CD4-positive, alpha-beta memory T cell (primary cell): ENCODE measurements around the gene SMYD2. TPM values are rescaled to one million over a fixed set of nuclear protein-coding genes. Genes with fewer than 3 reads are reported as not detected.
A peak's percentile ranks its signal among the peaks of the same experiment; 100 is the strongest.

Experiments
- CTCF ChIA-PET: fragments of 350-600 bp; sonication (Branson Sonifier 250); formaldehyde crosslinking; loops from one replicate; lab custom pipeline; 2021; ENCODE audit warnings: inconsistent platforms; ENCODE audit not compliant: partially characterized antibody; lab: Charles Lee
- POLR2A ChIA-PET: fragments of 350-600 bp; sonication (Branson Sonifier 250); formaldehyde crosslinking; loops from one replicate; lab custom pipeline; 2021; ENCODE audit not compliant: partially characterized antibody; lab: Charles Lee
- DNase-seq, 5 donors: peaks; one replicate each; pipeline versions ENCODE4 v3.0.0 to v3.0.0-alpha.2; 2020 to 2022; ENCODE audit warnings: mixed read lengths in 1 of 5
- H3K27ac ChIP-seq: one replicate; pipeline ENCODE4 v1.7.0; 2013; ENCODE audit warnings: low read depth, low read length
- H3K27me3 ChIP-seq: 2 replicates; pipeline ENCODE4 v1.7.0; 2013; ENCODE audit warnings: mild to moderate bottlenecking, low read length, moderate library complexity; ENCODE audit not compliant: insufficient read depth
- H3K36me3 ChIP-seq: 2 replicates; pipeline ENCODE4 v1.7.0; 2013; ENCODE audit warnings: mild to moderate bottlenecking, low read length, moderate library complexity; ENCODE audit not compliant: insufficient read depth
- H3K4me1 ChIP-seq: 2 replicates; pipeline ENCODE4 v1.7.0; 2013; ENCODE audit warnings: mild to moderate bottlenecking, low read length, moderate library complexity; ENCODE audit not compliant: insufficient read depth
- H3K4me3 ChIP-seq, 2 donors: one replicate each; pipeline ENCODE4 v1.7.0; 2013; ENCODE audit warnings: low read length in 2 of 2, mild to moderate bottlenecking in 1 of 2
- H3K9me3 ChIP-seq, 2 donors: one replicate each; pipeline ENCODE4 v1.7.0; 2013; ENCODE audit warnings: low read length in 2 of 2, control low read depth in 1 of 2; ENCODE audit not compliant: control insufficient read depth in 1 of 2
- H3K27ac Mint-ChIP-seq, 7 donors: one replicate each; pipeline ENCODE4 v1.8.0; 2020 to 2021; ENCODE audit warnings: mixed read lengths in 7 of 7, mild to moderate bottlenecking in 6 of 7, inconsistent platforms in 3 of 7, moderate library complexity in 3 of 7
- H3K27me3 Mint-ChIP-seq, 2 donors: one replicate each; pipeline ENCODE4 v1.8.0; 2020 to 2021; ENCODE audit warnings: mixed read lengths in 2 of 2
- H3K36me3 Mint-ChIP-seq, 2 donors: one replicate each; pipeline ENCODE4 v1.8.0; 2020 to 2021; ENCODE audit warnings: mixed read lengths in 2 of 2, inconsistent platforms in 1 of 2, mild to moderate bottlenecking in 1 of 2
- H3K4me1 Mint-ChIP-seq, 4 donors: one replicate each; pipeline ENCODE4 v1.8.0; 2020 to 2021; ENCODE audit warnings: mixed read lengths in 4 of 4, mild to moderate bottlenecking in 1 of 4
- H3K4me3 Mint-ChIP-seq, 8 donors: one replicate each; pipeline ENCODE4 v1.8.0; 2020 to 2021; ENCODE audit warnings: mixed read lengths in 8 of 8, mild to moderate bottlenecking in 7 of 8, moderate library complexity in 6 of 8, inconsistent platforms in 3 of 8
- H3K9me3 Mint-ChIP-seq, 8 donors: one replicate each; pipeline ENCODE4 v1.8.0; 2020 to 2021; ENCODE audit warnings: mixed read lengths in 8 of 8, mild to moderate bottlenecking in 5 of 8, inconsistent platforms in 3 of 8, moderate library complexity in 1 of 8
- intact Hi-C: fragments of 100-400 bp; cut with micrococcal nuclease; formaldehyde crosslinking; loops from one replicate; pipeline ENCODE4 v1.15.1; 2023
- polyA plus RNA-seq, 2 donors: library from polyadenylated mRNA; unstranded; fragments of 300-500 nt; fragmentation: Illumina TruSeq; gene quantifications; one replicate each; pipeline ENCODE4 v1.2.3, GENCODE V29; 2021
- total RNA-seq, 2 experiments: library from RNA; stranded (reverse); gene quantifications; one replicate each; pipeline ENCODE4 v1.2.3, GENCODE V29; 2021

Gene SMYD2
- total and polyA plus RNA-seq, 4 experiments from 2014 or later, result 41.4 to 77.9 (median 44.0) TPM

DNA sequence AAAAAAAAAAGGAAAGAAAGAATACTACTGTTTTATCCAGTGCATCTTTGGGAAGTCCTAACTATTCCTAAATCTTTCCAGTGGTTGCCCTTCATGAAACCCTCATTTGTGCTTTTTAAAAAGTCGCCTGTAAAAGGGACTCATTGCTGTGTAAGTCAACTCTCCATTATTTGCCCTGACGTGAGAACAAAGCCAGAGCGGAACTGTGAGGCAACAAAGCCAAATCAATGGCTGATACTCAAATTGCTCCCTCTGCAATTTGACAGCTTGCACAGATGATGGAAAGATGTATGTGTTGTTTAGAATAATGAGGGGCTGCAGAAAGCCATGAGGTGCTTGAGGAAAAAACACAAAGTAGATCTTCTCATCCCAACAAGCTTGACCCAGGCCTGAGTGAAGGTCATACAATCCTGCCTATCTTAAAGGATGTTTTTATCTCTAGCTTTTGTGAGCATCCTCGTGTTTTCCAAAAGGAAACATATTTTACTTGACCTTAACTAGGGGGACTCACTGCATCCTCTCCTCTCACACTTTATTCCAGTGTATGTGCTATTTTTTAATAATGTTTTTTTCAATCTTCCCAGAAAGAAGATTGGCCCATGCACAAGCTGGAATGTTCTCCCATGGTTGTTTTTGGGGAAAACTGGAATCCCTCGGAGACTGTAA, 33.4 kb downstream of the SMYD2 start:
- Histone ChIP-seq H3K4me3 (no peak overlapping the region), H3K27me3 (no peaks in the 10 kb centered on the region), H3K4me1 (peaks cover 21% of the 10 kb centered on the region), H3K9me3 (no peaks in the 10 kb centered on the region), H3K36me3 (peaks cover 12% of the 10 kb centered on the region), H3K27ac (no peak overlapping the region)
- no peak for DNase-seq
- H3K27ac Mint-ChIP-seq, result no peak overlapping the region
- peaks cover 34 to 53% of the 10 kb centered on the region in 2 donors for H3K36me3 Mint-ChIP-seq
- no peaks in the 10 kb centered on the region for H3K27me3 Mint-ChIP-seq
- H3K4me1 Mint-ChIP-seq, result peaks cover 18 to 30% (median 23%) of the 10 kb centered on the region in 4 donors
- peaks cover 0 to 3% (median 0%) of the 10 kb centered on the region in 8 donors for H3K9me3 Mint-ChIP-seq
- ChIA-PET POLR2A (interaction anchor here (0.9 kb wide), 1 partner anchor 17 kb away, joined by 3 read pairs; no protein-coding TSS in a partner anchor), CTCF (interaction anchor here (1.5 to 12.5 kb wide), 2 partner anchors 16 to 53 kb away, joined by 8 to 157 read pairs; no protein-coding TSS in a partner anchor)
- no peak overlapping the region for H3K4me3 Mint-ChIP-seq
- intact Hi-C loops, result no loop called here

DNA sequence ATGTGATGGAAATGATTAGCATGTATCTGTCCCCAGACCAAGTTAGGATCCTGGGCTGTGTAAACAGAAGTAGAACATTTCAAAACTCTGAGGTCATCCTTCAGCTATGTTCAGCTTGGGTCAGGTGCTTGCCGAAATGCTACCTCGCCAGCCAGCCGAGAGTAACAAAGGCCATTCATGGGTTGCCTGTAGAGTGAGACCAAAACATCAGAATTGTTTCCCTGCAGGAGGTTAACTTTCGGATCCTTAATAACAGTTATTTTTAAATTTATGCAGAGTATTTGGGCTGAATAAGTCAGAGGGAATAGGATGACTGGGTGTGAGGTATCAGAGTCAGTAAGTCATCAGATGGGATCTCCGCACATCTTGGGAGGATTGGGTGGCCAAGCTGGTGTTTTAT, 35.6 kb downstream of the SMYD2 start:
- ChIA-PET POLR2A (no interaction called here), CTCF (interaction anchor here (1.2 to 12.5 kb wide), 4 partner anchors 13 to 321 kb away, joined by 3 to 157 read pairs (median 14); no protein-coding TSS in a partner anchor)
- Mint-ChIP-seq H3K9me3 (peaks cover 0 to 3% (median 0%) of the 10 kb centered on the region in 8 donors), H3K4me1 (peaks cover 2 to 10% (median 6%) of the 10 kb centered on the region in 4 donors), H3K27me3 (no peaks in the 10 kb centered on the region), H3K27ac (no peak overlapping the region), H3K36me3 (peaks cover 44 to 68% of the 10 kb centered on the region in 2 donors), H3K4me3 (no peak overlapping the region)
- no peak for DNase-seq
- Histone ChIP-seq H3K27me3 (no peaks in the 10 kb centered on the region), H3K9me3 (no peaks in the 10 kb centered on the region), H3K27ac (no peak overlapping the region), H3K36me3 (peaks cover 17% of the 10 kb centered on the region), H3K4me1 (no peaks in the 10 kb centered on the region), H3K4me3 (no peak overlapping the region)
- intact Hi-C loops, result no loop called here

DNA sequence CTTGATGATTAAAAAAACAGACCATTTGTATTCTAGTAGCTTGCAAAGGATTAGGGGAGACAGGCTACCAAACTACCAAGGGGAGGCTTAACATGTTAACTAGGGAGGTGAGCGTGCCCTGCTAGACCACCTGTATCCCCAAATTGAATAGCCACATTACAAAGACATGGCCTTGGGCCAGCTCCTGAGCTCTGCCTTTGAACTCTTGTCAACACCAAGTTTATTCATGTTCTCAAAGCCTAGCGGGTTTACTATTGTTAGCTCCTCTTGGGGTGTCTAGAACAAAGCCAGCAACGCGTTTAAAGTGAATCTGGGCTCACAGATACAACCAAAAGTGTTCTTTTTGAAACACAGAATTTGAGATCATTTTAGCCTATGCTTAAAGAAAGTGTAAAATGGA, 36.3 kb downstream of the SMYD2 start:
- H3K36me3 ChIP-seq, result peaks cover 17% of the 10 kb centered on the region
- POLR2A ChIA-PET, result no interaction called here
- peak overlapping the region in 1 of 7 donors; percentile 23 for H3K27ac Mint-ChIP-seq

DNA sequence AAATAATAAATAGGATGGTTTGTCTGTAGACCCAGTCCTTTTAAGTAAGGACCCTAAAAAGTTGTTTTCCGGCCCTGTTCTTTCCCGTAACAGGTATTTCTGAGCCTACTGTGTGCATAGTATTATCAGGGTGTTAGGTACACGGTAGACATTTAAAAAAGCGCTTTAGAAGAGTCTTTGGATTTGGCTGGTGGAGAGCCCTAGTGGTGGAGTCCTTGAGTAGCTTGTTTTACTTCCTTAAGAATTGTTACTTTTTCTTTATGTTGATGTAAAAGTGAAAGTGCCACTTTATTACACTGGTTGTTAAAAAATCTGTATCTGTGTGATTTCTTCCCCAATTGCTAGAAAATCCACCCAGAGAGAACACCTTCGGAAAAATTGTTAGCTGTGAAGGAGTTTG, 36.8 kb downstream of the SMYD2 start:
- ChIA-PET POLR2A (no interaction called here), CTCF (interaction anchor here (0.7 to 12.5 kb wide), 6 partner anchors 12 to 320 kb away, joined by 3 to 157 read pairs (median 4); no protein-coding TSS in a partner anchor)
- Histone ChIP-seq H3K27ac (no peak overlapping the region), H3K4me1 (no peaks in the 10 kb centered on the region), H3K4me3 (no peak overlapping the region), H3K36me3 (peaks cover 17% of the 10 kb centered on the region), H3K9me3 (no peaks in the 10 kb centered on the region), H3K27me3 (no peaks in the 10 kb centered on the region)
- peaks cover 0 to 5% (median 2%) of the 10 kb centered on the region in 4 donors for H3K4me1 Mint-ChIP-seq
- no peak overlapping the region for H3K27ac Mint-ChIP-seq
- no peak for DNase-seq
- intact Hi-C loops, result no loop called here
- no peak overlapping the region for H3K4me3 Mint-ChIP-seq
- H3K27me3 Mint-ChIP-seq, result no peaks in the 10 kb centered on the region
- peaks cover 48 to 72% of the 10 kb centered on the region in 2 donors for H3K36me3 Mint-ChIP-seq
- H3K9me3 Mint-ChIP-seq, result no peaks in the 10 kb centered on the region

More for the DNA sequence above, 36.3 kb downstream of the SMYD2 start:
- intact Hi-C loops, result no loop called here
- Histone ChIP-seq H3K4me3 (no peak overlapping the region), H3K4me1 (no peaks in the 10 kb centered on the region), H3K27ac (no peak overlapping the region), H3K27me3 (no peaks in the 10 kb centered on the region), H3K9me3 (no peaks in the 10 kb centered on the region)
- no peak for DNase-seq
- CTCF ChIA-PET, result interaction anchor here (1.2 to 12.5 kb wide), 5 partner anchors 13 to 321 kb away, joined by 3 to 157 read pairs (median 4); no protein-coding TSS in a partner anchor
- peaks cover 0 to 5% (median 2%) of the 10 kb centered on the region in 4 donors for H3K4me1 Mint-ChIP-seq
- no peaks in the 10 kb centered on the region for H3K27me3 Mint-ChIP-seq
- no peaks in the 10 kb centered on the region for H3K9me3 Mint-ChIP-seq
- peaks cover 48 to 70% of the 10 kb centered on the region in 2 donors for H3K36me3 Mint-ChIP-seq
- no peak overlapping the region for H3K4me3 Mint-ChIP-seq

DNA sequence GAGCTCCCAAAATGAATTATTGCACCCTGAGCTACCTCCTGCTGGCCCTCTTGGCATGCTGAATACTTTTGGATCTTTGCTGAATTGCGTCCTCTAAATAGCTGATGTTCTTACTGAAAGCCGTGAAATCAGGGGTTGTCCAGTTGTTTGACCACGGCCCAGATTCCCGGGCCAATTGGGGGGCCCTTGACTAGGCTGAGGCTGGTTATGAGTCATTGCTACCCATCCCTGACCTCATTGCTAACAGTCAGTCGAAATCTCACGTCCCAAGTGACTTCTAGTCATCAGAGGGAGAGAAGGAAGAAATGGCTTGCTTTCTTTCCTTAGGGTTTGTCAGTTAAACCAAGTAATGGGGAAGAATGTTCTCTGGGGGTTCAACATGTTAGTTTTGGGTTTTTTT, 37.4 kb downstream of the SMYD2 start:
- Mint-ChIP-seq H3K27me3 (no peaks in the 10 kb centered on the region), H3K27ac (peak overlapping the region in 1 of 7 donors; percentile 37), H3K9me3 (no peaks in the 10 kb centered on the region), H3K4me3 (no peak overlapping the region), H3K36me3 (peaks cover 48 to 79% of the 10 kb centered on the region in 2 donors), H3K4me1 (peaks cover 0 to 5% (median 2%) of the 10 kb centered on the region in 4 donors)
- Histone ChIP-seq H3K27ac (no peak overlapping the region), H3K4me1 (no peaks in the 10 kb centered on the region), H3K4me3 (no peak overlapping the region), H3K27me3 (no peaks in the 10 kb centered on the region), H3K36me3 (peaks cover 17% of the 10 kb centered on the region), H3K9me3 (no peaks in the 10 kb centered on the region)
- POLR2A ChIA-PET, result no interaction called here
- CTCF ChIA-PET, result interaction anchor here (0.7 to 12.5 kb wide), 6 partner anchors 12 to 309 kb away, joined by 3 to 157 read pairs (median 4); no protein-coding TSS in a partner anchor
- no peak for DNase-seq
- intact Hi-C loops, result no loop called here

DNA sequence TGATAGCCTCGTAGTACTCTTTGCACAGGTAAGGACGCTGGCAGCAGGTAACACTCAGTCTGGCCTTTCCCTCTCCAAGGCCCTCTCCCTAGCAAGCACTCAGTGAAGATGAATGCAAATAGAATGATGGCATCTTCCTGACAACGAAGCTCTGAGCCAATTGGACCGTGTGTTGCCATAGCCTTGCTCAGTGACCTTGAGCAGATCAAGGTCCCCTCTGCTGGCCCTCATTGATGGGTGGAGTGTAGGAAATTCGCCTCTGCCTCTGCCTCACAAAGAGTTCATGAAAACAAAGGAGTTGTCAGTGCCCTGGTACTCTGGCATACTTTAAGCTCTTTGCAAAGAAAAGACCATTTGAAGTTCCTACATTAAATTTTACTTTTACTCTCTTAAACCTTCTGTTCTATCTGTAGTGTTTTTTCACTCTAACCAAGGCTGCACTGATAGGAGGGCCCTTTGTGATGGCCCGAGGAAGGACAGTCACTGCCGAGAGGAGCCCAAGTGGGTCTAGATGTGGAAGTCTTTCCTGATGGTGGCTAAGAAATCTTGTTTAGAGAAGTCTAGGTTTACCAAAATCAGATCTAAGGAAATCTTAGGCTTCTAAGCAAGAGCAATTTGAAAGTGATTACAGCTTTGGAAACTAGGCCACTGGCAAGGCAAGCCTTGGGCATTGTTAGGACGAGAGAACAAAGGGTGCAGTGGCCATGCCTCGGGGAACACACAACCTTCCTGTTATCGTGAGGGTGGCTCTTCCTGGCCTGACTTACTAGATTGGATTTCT, 38.2 kb downstream of the SMYD2 start:
- H3K36me3 Mint-ChIP-seq, result peaks cover 48 to 78% of the 10 kb centered on the region in 2 donors
- peaks cover 0 to 2% (median 0%) of the 10 kb centered on the region in 4 donors for H3K4me1 Mint-ChIP-seq
- H3K4me1 ChIP-seq, result no peaks in the 10 kb centered on the region
- ChIA-PET CTCF (interaction anchor here (0.9 to 12.5 kb wide), 4 partner anchors 11 to 309 kb away, joined by 3 to 157 read pairs (median 14); no protein-coding TSS in a partner anchor), POLR2A (no interaction called here)
- no peaks in the 10 kb centered on the region for H3K9me3 ChIP-seq
- intact Hi-C loops, result no loop called here
- H3K36me3 ChIP-seq, result peaks cover 17% of the 10 kb centered on the region
- H3K27ac ChIP-seq, result no peak overlapping the region
- H3K4me3 Mint-ChIP-seq, result no peak overlapping the region
- no peaks in the 10 kb centered on the region for H3K27me3 Mint-ChIP-seq
- no peak overlapping the region for H3K4me3 ChIP-seq
- H3K9me3 Mint-ChIP-seq, result no peaks in the 10 kb centered on the region
- no peak for DNase-seq
- no peaks in the 10 kb centered on the region for H3K27me3 ChIP-seq
- peak overlapping the region in 3 of 7 donors; percentile 3 to 37 (median 11) for H3K27ac Mint-ChIP-seq

DNA sequence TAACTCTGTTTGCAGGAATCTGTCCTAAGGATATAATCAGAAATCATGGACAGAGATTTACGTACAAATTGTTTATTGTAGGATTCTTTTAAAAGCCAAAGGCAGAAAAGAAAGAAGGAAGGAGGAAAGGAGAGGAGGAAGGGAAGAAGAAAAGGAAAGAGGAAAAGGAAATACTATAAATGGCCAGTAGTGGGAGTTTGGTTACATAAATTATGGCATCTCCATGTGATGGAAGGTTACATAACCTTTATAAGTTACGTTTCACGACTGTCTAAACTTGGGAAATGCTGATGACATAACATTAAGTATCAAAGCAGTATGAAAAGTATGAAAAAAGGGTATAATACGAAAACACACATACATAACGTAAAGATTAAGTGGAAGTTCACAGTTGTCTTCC, 39.0 kb downstream of the SMYD2 start:
- peaks cover 50 to 81% of the 10 kb centered on the region in 2 donors for H3K36me3 Mint-ChIP-seq
- peak overlapping the region in 2 of 7 donors; percentile 3 to 22 for H3K27ac Mint-ChIP-seq
- no peaks in the 10 kb centered on the region for H3K27me3 Mint-ChIP-seq
- no peak for DNase-seq
- H3K9me3 Mint-ChIP-seq, result no peaks in the 10 kb centered on the region
- peaks cover 0 to 2% (median 0%) of the 10 kb centered on the region in 4 donors for H3K4me1 Mint-ChIP-seq
- Histone ChIP-seq H3K27me3 (no peaks in the 10 kb centered on the region), H3K4me3 (no peak overlapping the region), H3K27ac (no peak overlapping the region), H3K9me3 (no peaks in the 10 kb centered on the region), H3K36me3 (peaks cover 13% of the 10 kb centered on the region), H3K4me1 (no peaks in the 10 kb centered on the region)
- POLR2A ChIA-PET, result no interaction called here
- CTCF ChIA-PET, result interaction anchor here (12.5 kb wide), 1 partner anchor 10 kb away, joined by 157 read pairs; no protein-coding TSS in a partner anchor
- intact Hi-C loops, result no loop called here
- H3K4me3 Mint-ChIP-seq, result no peak overlapping the region
